ENCODE results near the gene WHAMM.
"Not testable (repeated sequence)": the region's sequence is repeated elsewhere in the genome, so short reads cannot be mapped to it uniquely, and the experiment has no call there.

WHAMM gene

GRCh38 chr15:82802497-82802896, 6.9 kb upstream of the WHAMM start:
- DNase-seq (ENCODE audit: low read depth, low spot score), result no peak

DNA sequence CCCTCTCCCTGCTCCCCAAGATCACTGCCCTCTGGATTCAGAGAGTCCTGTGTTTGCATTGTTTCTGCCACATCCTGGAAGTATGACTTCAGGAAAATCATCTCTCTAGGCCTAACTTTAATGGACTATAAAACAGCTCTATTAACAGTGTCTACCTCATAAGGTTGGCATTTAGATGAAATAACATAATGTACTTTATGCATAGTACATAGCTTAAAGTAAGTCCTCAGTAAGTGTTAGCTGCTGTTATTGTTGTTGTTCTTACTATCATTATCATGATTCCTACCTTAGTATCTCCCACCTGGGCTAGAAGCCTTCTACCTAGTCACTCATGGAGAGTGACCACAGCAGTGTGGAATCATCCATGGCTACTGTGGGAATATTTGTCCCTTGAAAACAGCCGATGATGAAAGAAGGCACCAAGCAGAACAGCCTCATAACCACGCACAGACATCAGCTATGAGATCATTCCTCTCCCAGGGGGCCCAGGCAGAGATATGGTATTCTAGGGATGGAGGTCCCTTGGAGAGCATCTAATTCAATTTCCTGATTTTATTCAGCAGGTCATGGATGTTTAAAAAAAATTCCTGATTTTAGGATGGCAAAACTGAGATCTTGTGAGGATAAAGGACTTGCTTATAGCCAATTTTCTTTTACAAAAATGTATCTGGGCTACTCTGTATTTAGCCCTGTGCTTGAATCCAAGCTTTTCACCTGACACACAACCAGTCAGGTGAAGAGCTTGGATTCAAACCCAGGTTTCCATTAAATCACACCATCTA, 5.4 kb upstream of the WHAMM start:
- DNase-seq (ENCODE audit: low read depth, low spot score), result no peak

- no peak for DNase-seq (ENCODE audit: low read depth, low spot score)
Measured at GRCh38 chr15:82804575-82804949, 4.9 kb upstream of the WHAMM start.

- DNase-seq (ENCODE audit: low read depth, low spot score), result peak; percentile 6
Measured at GRCh38 chr15:82805994-82806406, 3.4 kb upstream of the WHAMM start, which contains the start of gene FSD2. Gene FSD2 (minus strand): TSS chr15:82806069. CDS start chr15:82787390, 18,679 bp downstream.

GRCh38 chr15:82807920-82808633, 1.4 kb upstream of the WHAMM start:
- DNase-seq (ENCODE audit: low read depth, low spot score), result no peak

- no peak for DNase-seq (ENCODE audit: low read depth, low spot score)
Measured at GRCh38 chr15:82808634-82809041, 790 bp upstream of the WHAMM start.

DNA sequence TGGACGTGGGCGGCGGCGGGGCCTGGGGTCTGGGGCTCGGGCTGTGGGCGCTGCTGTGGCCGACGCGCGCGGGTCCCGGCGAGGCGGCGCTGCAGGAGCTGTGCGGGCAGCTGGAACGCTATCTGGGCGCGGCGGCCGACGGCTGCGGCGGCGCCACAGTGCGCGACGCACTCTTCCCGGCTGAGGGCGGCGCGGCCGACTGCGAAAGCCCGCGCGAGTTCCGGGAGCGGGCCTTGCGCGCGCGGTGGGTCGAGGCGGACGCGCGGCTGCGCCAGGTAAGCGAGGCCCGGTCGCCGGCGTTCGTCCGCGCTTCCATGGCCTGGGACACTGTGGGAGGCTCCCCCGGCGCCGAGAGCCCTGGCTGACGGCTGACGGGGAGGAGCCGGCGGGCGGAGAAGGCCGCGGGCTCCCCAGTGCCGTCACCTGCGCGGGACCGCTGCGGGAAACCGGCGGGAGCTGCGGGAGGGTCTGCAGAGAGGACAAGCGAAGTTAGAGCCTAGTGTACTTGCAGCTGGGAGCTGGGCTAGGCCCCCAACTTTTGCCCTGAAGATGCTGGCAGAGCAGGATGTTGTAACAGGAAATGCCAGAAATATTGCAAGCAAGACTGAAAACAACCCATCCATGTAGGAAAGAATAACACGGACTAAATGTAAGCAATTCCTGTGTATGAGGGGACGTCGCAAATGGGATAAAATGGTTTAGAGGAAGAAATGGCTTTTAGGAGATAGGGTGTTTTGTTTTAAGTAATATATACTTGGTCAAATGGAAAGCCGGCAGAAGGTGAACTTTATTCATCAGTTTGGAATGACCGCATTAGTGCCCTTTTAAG, 847 bp downstream of the WHAMM start:
- DNase-seq (ENCODE audit: low read depth, low spot score), result peak; percentile 54

DNA sequence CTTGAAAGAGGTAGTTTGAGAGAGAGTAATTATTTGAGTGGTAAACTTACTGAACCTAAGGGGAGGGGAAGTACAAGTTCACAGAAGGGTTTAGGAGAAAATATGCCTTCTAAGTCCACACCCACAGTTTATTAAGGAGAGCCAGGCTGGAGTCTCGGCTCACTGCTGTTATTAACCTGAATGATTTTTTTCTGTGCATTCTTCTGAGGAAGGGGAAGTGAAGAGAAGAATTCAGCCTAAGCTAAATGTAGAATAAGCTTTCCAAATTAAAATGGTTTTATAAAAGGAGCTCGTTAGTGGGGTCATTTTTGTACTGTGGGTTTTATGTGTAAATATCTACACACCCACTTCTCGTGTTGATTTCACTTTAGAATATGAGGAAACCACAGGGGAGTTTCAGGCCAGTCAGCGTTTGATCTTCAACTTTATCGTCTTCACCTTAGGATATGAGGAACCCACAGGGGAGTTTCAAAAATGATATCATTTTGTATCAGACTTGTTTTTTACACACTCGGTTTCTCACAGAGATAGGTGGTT, 1.5 kb downstream of the WHAMM start:
- no peak for DNase-seq (ENCODE audit: low read depth, low spot score)

- DNase-seq (ENCODE audit: low read depth, low spot score), result no peak
Measured at GRCh38 chr15:82812994-82813393, 3.6 kb downstream of the WHAMM start.

DNA sequence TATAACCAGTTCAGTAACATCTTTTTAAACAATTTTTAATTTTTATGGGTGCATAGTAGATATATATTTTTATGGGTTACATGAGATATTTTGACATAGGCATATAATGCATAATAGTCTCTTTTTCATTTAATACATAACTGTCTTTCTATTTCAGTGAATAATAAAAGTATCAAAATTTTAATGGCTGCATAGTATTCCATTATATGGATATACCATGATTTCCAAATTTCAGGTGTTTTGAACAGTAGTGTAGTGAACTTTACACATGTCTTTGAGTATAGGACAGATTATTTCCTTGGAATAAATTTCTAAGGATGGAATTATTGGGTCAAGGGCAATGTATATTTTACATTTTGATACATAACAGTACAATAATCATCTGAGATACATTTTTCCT, 10.7 kb downstream of the WHAMM start:
- DNase-seq (ENCODE audit: low read depth, low spot score), result no peak

DNA sequence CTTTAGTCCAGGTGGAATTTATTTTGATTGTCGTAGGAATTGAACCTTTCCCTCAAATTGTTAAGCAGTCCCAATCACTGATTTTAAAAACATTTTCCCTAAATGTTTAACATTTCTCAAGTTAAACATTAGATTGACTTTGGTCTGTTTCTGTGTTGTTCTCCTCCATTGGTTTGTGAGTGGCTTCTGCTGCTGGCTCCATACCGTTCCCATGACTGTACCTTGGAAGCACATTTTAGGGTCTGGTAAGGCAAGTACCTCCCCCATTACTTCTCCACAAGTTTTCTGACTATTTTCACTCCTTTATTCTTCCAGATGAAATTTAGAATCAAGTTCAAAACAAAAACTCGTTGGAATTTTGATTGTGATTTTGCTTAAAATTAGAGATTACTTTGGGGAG, 12.0 kb downstream of the WHAMM start:
- DNase-seq (ENCODE audit: low read depth, low spot score), result not testable (repeated sequence)

DNA sequence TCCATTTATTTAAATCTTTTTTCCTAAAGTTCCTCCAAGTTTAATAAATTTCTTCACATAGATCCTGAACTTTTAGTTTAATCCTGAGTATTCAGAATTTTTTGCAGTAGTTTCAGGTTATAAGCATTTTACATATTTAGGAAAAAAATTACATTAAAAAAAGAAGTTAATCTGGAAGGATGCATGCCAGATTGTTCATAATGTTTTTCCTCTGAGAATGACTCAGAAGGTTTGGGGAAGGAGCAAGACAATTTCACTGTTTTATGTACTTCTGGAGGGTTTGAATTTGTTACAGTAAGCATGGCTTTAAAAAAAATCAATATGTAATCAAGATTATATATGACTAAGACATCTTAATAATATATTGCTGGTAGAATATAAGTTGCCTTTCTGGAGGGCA, 12.4 kb downstream of the WHAMM start:
- DNase-seq (ENCODE audit: low read depth, low spot score), result not testable (repeated sequence)

- DNase-seq (ENCODE audit: low read depth, low spot score), result no peak
Measured at GRCh38 chr15:82823049-82823448, 13.6 kb downstream of the WHAMM start.

DNA sequence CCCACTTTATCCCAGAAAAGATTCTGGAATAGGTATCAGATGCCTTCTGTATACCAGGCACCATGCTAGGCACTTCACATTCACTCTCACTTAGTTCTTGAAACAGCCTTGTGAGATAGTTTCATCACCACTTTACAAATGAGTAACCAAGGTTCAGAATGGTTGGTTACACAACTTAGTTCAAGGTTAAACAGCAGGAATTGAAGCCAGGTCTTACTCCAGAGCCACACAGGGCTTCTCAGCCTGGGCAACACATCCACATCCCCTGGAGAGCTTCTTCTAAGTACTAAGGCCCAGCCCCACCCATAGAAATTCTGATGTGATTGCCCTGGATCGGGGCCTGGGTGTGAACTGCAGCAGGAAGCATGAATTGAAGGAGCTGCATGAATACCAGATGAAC, 18.6 kb downstream of the WHAMM start:
- no peak for DNase-seq (ENCODE audit: low read depth, low spot score)

DNA sequence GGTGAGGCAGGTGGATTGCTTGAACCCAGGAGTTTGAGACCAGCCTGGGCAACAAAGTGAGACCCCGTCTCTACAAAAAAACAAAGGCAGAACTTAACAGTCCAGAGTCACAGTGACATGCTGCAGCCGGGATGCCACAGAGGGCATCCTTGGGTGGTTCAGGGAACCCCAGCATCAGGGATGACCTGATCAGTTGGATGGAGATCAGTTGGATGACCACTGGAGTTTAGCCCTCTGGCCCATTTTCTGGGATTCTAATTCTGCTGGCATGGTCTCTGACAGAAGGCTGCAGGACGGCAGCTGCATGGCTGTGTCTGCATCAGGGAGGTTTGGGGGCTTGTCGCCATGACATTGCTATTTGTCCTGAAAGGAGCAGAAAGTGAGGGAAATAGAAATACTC, 19.8 kb downstream of the WHAMM start:
- DNase-seq (ENCODE audit: low read depth, low spot score), result no peak

DNA sequence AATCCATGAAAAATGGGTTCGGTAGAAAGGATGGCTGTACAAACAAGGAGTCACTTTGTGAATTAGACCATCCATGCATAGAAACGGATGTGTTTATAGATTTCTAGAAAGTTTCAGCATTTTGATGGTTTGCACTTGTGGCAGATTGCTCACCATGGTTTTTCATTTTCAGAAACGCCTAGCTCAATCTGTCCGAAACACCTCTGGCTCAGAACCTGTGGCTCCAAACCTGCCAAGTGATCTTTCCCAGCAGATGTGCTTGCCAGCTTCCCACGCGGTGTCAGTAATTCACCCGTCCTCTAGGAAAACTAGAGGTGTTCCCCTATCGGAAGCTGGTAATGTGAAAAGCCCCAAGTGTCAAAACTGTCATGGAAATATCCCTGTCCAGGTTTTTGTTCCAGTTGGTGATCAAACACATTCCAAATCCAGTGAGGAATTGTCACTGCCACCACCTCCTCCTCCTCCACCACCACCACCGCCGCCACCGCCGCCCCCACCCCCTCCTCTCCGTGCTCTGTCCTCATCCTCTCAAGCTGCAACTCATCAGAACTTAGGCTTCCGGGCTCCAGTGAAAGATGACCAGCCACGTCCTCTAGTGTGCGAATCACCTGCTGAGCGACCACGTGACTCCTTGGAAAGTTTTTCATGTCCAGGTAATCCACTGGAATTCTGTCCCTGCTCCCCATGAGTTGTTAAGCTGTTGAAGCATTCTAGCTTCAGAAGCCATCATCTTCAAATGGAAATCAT, 21.2 kb downstream of the WHAMM start:
- no peak for DNase-seq (ENCODE audit: low read depth, low spot score)

GRCh38 chr15:82831894-82832600, 22.6 kb downstream of the WHAMM start:
- DNase-seq (ENCODE audit: low read depth, low spot score), result no peak

DNA sequence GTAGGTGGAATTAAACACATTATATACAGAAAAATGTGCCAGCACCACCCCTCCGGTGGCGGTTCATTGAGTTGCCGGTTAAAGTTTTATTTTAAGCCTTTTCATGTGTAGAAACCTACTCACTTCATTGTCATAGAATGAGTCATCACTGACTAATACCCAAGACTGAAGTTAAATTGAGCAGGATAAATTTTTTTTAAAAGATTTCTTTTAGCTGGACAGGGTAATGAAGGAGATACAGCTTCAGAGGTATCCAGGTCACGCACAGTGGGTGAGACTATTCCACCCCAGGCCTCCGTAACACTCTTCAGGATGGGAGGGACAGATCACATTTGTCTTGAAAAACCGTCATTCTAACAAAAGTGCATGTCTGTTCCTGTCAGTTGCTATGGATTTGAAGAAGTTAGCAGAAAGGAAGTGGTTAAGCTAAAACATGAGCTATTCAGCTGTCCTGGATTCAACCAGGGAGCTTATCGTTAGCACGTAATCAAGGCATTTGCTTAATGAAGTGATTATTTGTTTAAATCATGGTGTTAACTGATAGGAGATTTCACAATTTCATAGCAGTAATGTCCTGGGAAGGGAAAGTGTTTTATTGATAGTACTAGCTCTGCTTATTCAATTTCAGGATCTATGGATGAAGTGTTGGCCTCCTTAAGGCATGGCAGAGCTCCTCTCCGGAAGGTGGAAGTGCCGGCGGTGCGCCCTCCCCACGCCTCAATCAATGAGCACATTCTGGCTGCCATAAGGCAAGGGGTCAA, 23.4 kb downstream of the WHAMM start:
- DNase-seq (ENCODE audit: low read depth, low spot score), result no peak

- DNase-seq (ENCODE audit: low read depth, low spot score), result no peak
Measured at GRCh38 chr15:82833362-82833682, 23.9 kb downstream of the WHAMM start.

DNA sequence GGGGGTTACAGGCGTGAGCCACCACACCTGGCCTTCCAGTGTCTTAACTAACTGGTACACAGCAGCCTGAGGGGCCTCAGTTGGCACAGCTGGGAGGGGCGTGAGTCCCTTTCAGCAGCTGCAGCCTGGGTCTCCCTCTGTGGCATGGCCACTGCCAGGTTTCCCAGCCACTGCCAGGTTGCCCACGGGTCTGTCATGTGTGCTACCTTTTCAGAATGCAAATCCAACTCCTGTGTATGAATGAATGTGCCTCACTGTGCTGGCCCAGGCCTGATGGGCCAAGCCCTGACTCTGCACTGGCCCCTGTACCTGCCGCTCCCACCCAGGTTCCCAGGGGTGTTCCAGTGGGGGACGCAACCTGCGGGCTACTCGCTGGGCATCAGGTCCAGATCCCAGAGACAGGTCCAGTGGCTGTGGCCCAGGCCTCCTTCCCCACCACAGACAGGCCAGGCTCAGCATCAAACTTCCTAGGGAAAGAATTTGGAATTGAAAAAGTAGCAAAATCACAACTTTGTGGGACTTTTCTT, 26.0 kb downstream of the WHAMM start:
- DNase-seq (ENCODE audit: low read depth, low spot score), result no peak
